GM19468 (cell line): Measurements from ENCODE around the gene NEB.
"Not testable (repeated sequence)": the region's sequence is repeated elsewhere in the genome, so short reads cannot be mapped to it uniquely, and the experiment has no call there.

Experiments used
- ATAC-seq: cut with Tn5 transposase; IDR thresholded peaks from one replicate; pipeline ENCODE4 v1.9.1; 2021; ENCODE audit warnings: mild to moderate bottlenecking, moderate library complexity, moderate number of reproducible peaks; ENCODE audit not compliant: unreplicated experiment; ENCODE audit errors: extremely low read depth

NEB gene

GRCh38 chr2:151707857-151708256 is 26.4 kb downstream of the NEB start:
- no peak for ATAC-seq

GRCh38 chr2:151704480-151704961 is 29.8 kb downstream of the NEB start:
- ATAC-seq, result not testable (repeated sequence)

- not testable (repeated sequence) for ATAC-seq
Observed at GRCh38 chr2:151698134-151698533, 36.1 kb downstream of the NEB start.

GRCh38 chr2:151695778-151696177 is 38.5 kb downstream of the NEB start:
- no peak for ATAC-seq

- no peak for ATAC-seq
Observed at GRCh38 chr2:151691631-151692030, 42.6 kb downstream of the NEB start.

GRCh38 chr2:151688719-151689118 is 45.6 kb downstream of the NEB start:
- ATAC-seq, result no peak

GRCh38 chr2:151682459-151683003 is 51.7 kb downstream of the NEB start:
- ATAC-seq, result no peak

- ATAC-seq, result no peak
Observed at GRCh38 chr2:151681051-151681450, 53.2 kb downstream of the NEB start.

- no peak for ATAC-seq
Observed at GRCh38 chr2:151679994-151680393, 54.3 kb downstream of the NEB start.

GRCh38 chr2:151678849-151679248 is 55.4 kb downstream of the NEB start:
- no peak for ATAC-seq

- no peak for ATAC-seq
Observed at GRCh38 chr2:151673016-151673415, 61.3 kb downstream of the NEB start.

GRCh38 chr2:151672277-151672676 is 62.0 kb downstream of the NEB start:
- ATAC-seq, result no peak

- no peak for ATAC-seq
Observed at GRCh38 chr2:151670846-151671597, 63.3 kb downstream of the NEB start.

GRCh38 chr2:151670346-151670745 is 63.9 kb downstream of the NEB start:
- no peak for ATAC-seq

GRCh38 chr2:151669585-151670081 is 64.6 kb downstream of the NEB start:
- no peak for ATAC-seq

GRCh38 chr2:151668737-151669136 is 65.5 kb downstream of the NEB start:
- ATAC-seq, result no peak

- no peak for ATAC-seq
Observed at GRCh38 chr2:151665959-151666358, 68.3 kb downstream of the NEB start.

- no peak for ATAC-seq
Observed at GRCh38 chr2:151664520-151664919, 69.8 kb downstream of the NEB start.

- ATAC-seq, result no peak
Observed at GRCh38 chr2:151661625-151662024, 72.7 kb downstream of the NEB start.

GRCh38 chr2:151658081-151658480 is 76.2 kb downstream of the NEB start:
- ATAC-seq, result no peak

- ATAC-seq, result no peak
Observed at GRCh38 chr2:151657667-151658076, 76.6 kb downstream of the NEB start.
